T1000 (cell line): Measurements from ENCODE around the gene SOD3.

Source experiments
- DNase-seq: peaks from one replicate; lab custom pipeline; 2025; ENCODE audit warnings: mixed read lengths; lab: John Stamatoyannopoulos, UW

SOD3 gene, protein sequence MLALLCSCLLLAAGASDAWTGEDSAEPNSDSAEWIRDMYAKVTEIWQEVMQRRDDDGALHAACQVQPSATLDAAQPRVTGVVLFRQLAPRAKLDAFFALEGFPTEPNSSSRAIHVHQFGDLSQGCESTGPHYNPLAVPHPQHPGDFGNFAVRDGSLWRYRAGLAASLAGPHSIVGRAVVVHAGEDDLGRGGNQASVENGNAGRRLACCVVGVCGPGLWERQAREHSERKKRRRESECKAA

DNA sequence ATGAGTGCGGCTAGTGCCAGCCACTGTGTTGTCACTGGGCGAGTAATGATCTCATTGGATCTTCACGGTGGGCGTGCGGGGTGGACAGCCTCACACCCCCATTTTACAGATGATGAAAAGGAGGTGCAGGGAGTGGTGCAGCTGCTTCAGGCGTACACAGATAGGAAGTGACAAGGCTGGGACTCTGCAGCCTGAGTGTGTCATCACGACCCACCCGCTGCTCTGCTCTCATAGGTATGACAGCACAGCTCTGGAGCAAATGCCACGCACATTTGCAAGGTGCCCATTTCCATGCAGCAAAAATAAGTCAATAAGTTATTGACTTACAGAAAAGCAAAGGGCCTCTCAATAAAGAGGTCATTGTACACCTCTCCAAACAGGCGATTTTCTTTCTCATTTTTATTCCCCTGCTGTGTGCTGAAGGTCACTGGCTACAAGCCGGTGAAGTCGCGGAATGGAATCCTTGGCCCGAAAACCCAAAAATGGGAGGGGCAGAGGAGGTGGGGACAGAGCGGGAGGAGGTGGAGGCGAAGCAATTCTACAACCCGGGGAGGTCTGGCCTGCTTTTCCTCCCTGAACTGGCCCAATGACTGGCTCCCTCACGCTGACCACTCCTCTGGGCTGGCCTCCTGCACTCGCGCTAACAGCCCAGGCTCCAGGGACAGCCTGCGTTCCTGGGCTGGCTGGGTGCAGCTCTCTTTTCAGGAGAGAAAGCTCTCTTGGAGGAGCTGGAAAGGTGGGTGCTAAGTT, at the start of gene SOD3:
Gene SOD3, plus strand, starts transcription at position 658 of the 750 bp plus-strand sequence. CDS start 3,949 bp downstream, outside the sequence.
- no peak for DNase-seq

DNA sequence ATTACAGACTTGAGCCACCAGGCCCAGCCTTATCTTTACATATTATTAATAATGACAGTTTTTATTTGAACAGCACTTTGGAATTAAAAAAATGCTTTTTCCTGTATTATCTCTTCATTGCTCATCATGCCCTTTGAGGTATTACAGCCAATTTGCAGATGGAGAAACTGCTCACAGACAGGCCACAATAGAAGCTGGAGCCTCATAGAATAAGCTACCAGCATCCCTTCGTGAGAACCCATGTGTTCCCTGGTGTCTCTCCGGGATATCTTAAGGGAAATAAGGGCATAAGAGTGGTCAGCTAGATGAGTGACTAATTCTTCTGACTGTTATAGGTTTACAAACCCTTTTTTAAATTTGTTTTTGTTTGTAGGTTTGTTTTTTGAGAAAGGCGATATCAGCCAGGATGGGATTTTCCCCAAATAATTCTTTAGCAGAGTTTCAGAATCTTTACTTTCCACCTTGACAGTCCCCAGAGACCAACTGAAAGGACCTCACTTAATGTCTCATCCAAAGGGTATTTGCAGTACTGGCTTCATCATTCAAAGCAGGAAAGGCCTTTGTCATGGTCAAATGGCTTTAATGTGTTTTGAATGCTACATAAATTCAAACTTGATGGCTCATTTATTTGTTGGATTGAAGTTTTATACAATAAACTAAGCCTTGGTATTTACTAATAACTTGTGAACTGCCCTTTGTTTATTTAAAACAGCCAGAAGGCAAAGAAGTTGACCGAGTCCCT, 48.0 kb upstream of the SOD3 start:
- DNase-seq, result peak; percentile 56

DNA sequence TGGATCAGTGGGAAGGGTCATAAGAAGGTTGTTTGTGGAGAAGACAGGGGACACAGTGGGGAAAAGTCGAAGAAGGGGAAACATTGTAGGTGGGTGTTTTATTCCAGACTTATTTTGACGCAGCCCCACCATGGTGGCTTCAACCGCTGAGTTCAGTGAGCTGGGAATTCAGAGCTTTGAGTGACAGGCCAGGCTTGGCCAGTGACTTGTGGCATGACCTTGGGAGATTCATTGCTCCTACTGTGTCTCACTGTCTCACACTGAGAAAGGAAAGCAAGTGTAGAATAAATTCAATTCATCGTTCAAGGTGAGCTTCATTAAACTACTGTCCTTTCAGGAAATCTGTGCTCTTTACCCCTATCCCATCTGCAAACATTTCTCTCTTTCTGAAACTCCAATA, 47.4 kb upstream of the SOD3 start:
- no peak for DNase-seq

DNA sequence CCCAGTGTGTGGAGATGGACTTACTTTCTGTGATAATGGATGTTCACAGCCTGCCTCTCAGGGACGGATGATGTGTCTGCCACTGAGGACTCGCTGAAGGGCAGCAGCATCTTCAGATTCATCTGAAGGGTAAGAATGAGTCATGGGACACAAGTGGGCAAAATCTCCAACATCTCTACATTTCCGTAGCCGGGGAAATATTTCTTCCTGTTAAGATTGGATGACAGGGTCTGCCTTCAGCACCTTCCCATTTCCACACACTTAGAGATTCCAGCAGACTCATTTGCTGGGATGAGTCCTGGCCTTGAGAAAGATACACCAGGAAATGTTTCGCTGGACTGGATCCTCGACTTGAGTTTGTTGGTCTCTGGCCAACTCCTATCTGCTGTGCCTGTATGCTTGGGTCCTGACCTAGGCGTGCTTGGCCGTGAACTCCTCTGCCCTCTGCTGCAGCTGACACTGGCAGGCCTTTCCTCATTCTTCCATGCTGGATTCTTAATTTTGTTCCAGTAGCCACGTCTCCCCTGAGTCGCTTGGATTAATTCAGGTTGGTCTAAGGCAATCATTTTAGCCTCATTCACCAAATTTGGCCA, 46.5 kb upstream of the SOD3 start:
- DNase-seq, result no peak

DNA sequence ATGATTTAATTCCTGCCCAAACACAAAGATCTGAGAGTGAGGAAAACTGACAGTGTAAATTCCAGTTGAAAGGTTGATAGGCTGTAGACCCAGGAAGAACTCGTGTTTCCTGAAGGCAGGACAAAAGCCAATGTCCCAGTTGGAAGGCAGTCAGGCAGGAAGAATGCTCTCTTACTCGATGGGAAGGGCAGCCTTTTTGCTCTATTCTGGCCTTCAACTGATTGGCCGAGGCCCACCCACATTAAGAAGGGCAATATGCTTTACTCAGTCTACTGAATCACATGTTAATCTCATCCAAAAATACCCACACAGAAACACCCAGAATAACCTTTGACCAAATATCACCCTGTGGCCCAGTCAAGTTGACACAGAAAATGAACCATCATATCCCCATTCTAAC, 45.3 kb upstream of the SOD3 start:
- DNase-seq, result no peak

DNA sequence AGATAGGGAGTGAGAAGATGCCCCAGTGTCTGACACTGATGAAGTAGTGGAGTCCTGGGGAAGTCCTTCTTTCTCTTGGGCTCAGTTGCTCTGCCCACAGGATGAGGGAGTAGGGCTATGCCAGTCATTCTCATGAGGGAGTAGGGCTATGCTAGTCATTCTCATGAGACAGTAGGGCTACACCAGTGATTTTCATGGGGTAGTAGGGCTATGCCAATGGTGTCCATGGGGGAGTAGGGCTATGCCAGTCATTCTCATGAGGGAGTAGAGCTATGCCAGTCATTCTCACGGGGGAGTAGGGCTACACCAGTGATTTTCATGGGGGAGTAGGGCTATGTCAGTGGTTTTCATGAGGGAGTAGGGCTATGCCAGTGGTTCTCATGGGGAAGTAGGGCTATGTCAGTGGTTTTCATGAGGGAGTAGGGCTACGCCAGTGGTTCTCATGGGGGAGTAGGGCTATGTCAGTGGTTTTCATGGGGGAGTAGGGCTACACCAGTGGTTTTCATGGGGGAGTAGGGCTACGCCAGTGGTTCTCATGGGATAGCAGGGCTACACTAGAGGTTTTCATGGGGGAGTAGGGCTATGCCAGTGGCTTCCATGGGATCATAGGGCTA, 43.3 kb upstream of the SOD3 start:
- no peak for DNase-seq

DNA sequence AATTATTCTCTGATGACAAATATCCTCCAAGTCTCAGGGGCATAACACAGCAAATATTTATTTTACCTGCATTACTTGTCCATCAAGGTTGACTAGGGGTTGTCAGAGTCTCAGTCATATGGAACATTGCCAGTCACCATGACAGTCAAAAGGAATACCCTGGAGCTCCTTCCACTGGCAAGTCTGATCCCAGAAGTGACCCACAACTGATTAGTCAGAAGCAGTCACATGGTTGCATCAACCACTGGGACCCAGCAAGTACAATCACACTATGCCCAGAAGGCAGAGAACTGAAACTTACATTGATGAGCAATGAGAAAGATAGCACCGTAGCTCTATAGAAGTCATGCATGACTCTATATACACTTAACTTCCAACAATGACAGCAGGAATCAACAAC, 41.9 kb upstream of the SOD3 start:
- DNase-seq, result peak; percentile 83

DNA sequence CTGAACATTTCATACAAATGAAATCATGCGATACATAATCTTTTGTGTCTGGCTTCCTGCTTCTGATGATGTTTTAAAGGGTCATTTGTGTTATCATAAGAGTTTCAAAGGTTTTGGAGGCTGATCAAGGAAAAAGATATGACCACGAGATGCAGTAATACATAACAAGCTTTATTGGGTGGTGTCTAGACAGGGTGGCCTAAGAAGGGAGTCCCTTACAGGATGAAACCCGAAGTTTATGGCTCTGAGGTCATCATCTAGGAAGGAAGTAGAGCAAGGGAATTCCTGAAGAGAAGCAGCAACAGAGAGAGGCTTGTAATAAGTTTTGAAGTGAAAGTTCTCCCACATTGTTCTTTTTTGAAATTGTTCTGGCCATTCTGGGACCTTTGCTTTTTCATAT, 40.8 kb upstream of the SOD3 start:
- no peak for DNase-seq

DNA sequence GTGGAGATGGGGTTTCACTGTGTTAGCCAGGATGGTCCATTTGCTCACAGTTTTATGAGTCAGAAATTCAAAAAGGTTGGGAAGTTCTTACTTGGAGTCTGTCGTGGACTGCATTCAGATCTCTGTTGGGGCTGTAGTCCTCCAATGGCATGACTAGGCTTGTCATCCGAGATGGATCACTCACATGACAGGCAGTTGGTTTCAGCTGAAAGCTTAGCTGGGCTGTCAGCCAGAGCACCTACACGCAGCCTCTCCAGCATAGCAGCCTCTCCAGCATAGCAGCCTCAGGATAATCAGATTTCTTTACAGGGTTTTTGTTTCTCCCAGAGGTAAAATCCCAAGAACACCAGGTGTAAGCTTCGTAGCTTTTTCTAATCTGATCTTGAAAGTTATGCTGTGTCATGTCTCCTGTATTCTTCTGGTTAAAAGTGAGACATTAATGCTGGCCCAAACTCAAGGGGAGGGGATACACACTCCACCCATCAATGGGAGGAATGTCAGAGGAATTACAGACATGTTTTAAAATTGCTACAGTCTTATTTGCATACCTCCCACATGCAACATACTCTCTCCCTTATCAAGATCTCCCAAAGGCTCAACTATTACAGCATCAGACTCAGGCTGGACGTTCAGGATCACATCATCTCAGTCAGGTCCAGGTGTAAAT, 31.6 kb upstream of the SOD3 start:
- DNase-seq, result peak; percentile 20

DNA sequence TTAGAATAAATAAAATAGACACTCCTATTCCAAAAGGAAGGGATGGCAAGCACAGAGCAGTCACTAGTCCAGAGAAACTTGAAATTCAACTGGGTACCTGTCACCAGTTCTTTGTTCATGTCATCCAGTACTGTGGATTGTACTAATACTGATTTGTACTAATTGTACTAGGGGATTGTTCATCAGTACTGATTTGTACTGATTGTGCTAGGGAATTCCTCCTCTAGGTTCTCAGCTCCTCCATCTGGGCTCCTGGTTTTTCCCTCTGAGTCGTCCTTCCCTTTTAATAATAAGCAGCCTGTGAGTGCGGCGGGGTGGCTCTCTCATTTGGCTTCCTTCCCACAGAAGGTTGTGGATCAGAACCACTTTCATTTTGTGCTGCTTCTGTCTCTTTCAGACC, 31.0 kb upstream of the SOD3 start:
- DNase-seq, result no peak

DNA sequence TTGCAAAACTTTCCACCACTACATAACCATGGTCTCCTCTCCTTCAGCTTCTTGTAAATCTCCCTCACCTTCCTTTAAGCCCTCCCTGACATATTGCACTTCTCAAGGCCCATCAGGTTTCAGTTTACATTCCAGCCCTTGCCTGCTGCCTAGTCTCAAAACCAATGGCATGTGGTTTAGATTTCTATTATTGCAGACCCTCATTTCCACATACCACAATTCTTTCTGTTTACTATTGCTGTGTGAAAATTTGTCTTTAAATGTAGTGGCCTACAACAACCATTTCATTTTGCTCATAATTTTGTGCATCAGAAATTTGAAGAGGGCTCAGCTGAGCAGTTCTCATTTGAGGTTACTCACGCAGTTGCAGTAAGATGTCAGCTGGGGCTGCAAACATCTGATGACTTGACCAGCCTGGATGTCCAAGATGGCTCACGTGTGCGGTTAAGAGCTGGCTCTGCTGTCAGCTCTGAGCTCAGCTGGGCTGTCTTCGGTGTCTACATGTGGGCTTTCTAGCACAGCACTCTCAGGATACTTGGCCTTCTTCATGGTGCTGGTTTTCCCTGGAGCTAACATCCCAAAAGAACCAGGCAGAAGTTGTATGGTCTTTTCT, 29.9 kb upstream of the SOD3 start:
- DNase-seq, result no peak

DNA sequence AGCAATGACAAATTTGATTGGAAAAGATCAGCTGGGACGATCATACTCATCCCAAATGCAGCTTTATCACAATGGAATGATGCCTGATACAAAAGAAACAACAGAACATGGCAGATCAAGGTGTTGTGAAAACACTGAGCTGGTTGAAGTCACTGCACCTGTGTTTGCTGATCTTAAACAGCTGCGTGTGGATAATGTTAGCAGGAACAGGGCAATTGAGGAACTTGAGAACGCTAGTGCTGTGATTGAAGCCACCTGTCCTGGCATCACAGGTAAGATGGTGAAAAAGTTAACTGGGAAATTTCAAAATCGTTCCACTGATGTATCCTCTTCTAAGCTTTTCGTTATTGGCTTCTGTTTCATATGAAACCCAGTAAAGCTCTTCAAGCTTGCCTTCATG, 27.4 kb upstream of the SOD3 start:
- DNase-seq, result no peak

DNA sequence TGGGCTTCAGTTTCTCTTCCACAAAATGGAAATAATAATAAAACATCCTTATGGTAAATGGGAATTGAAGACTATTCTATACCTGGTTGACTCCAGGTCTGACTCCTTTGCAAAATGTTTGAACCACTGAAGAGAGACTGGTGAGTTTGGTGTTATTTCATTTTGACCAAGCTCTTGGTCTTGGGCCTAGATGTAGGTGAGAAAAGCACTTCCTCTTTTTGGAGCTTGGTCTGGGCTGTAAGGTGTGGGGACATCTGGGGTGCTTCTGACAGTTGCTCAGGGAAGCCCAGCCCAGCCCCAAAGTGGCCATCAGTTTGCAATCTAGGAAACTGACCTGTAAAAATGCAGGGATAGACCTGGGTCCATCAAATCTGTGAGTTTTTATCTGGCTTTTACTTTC, 26.8 kb upstream of the SOD3 start:
- DNase-seq, result no peak

DNA sequence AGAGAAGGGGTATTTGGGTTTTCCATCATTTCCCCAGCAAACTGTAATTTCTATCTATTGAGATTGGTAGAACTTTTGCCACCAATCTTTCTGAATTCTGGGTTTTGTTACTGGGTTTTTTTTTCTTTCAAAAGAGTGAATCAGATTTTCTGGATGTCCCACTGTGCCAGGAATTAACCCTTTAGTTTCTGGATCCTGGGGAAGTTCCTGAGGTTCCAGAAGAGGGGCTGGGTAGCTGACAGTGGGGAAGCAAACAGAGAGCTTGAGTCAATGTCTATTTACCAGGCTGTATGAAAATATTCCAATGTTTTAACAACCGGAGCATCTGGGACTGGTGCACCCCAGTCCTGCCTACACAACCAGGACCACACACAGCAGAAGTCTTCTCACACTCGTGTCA, 25.8 kb upstream of the SOD3 start:
- DNase-seq, result no peak

DNA sequence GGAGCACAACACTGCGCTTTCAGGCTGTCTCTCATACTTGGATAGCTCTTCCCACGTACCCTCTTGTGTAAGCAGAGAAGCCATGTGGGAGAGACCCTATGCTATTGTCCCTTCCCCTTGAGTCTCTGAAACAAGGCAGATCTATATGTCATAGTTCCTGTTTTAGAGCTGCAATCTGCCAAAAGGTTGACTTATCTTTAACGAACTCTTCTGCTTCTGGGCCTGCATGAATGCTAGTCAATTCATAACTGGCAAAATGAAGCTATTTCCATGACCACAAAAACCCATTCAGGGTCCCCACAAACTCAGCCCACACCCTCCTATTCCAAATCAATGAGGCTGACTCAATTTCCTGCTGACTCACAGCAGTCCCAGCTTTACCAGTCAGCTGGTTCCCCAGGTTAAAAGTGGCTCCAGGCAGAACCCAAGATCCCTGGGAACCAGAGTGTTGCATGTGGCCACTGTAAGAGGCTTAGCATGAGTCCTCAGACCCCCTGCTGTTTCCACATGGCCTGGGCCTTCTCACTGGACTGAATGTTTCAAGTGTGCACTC, 25.3 kb upstream of the SOD3 start:
- peak; percentile 83 for DNase-seq

DNA sequence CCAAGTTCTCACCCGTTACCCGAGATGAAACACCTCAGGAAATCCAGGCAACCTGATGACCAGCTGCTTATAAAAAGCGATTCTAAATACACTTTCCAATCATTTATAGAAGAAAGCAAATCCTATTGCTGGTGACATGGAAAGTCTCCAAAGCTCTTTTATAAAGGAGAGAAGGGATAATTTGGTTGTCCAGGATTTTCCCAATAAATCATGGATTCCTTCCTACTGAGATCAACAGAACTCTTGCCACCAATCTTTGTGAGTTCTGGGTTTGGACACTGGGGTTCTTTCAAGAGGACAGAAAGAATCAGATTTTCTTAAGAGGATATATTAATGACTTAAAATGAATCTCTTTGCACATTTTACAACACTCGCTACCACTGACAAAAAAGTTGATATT, 24.7 kb upstream of the SOD3 start:
- no peak for DNase-seq

DNA sequence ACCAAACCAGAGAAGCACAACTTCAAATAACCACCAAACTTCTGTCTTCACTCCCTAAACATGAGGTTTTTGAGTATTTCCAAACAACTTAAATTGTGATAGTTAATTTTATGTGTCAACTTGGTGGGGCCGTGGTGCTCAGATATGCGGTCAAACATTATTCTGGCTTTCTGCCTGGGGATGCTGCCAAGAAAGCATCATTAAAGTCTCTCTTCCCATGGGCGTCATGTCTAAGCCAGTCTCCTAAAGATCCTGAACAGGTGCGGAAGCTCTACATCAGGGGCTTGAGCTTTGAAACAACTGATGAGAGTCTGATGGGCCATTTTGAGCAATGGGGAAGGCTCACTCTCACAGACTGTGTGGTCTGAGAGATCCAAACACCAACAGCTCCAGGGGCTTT, 24.1 kb upstream of the SOD3 start:
- no peak for DNase-seq

DNA sequence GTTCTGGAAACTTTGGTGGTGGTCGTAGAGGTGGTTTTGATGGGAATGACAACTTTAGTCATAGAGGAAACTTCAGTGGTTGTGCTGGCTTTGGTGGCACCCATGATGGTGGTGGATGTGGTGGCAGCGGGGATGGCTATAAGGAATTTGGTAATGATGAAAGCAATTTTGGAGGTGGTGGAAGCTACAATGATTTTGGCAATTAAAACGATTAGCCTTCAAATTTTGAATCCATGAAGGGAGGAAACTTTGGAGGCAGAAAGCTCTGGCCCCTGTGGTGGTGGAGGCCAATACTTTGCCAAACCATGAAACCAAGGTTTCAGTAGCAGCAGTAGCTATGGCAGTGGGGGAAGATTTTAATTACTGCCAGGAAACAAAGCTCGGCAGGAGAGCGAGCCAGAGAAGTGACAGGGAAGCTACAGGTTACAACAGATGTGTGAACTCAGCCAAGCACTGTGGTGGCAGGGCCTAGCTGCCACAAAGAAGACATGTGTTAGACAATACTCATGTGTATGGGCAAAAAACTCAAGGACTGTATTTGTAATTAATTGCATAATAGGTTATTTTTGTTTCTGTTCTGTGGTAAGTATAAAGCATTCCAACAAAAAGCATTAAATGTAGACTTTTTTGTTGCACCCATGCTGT, 23.2 kb upstream of the SOD3 start:
- no peak for DNase-seq

DNA sequence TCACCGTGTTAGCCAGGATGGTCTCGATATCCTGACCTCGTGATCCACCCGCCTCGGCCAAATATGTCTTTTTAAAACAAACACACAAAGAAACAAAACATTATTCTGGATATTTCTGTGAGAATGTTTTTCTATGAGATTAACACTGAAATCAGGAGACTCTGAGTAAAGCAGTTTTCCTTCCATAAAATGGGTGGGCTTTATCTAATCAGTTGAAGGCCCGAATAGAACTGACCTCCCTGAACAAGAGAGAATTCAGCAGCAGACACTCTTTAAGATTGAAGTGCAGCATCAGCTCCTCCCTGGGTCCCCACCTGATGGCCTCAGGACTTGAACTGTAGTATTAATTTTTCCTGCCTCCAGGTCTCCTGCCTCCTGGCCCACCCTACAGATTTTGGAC, 22.4 kb upstream of the SOD3 start:
- no peak for DNase-seq

DNA sequence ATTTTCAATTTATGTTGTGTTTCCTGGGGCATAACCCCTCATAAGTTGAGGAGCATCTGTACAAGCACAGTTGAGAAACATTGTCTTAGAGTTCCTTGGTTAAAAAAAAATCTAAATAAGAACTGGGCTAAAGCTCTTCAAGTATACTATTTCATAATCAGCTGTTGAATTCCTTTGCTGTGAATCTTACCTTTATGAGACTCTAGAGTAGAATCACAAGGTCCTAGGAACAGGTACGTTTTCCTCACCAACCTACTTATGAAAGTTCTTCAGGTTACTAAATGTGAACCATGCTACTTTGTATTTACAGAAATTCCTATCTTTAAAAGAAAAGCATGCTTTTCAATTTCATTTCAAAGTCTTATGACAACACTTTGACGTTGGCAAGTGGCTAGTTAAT, 20.9 kb upstream of the SOD3 start:
- DNase-seq, result no peak
